AG09309 (cell line): ENCODE data around the gene RPS26.
"Not testable (repeated sequence)": the region's sequence is repeated elsewhere in the genome, so short reads cannot be mapped to it uniquely, and the experiment has no call there.

Experiments
- DNase-seq: peaks from one replicate; pipeline ENCODE4 v3.0.0-alpha.2; 2010; ENCODE audit warnings: low read depth
- H3K4me3 ChIP-seq: 2 replicates; pipeline ENCODE4 v1.5.1; 2011; ENCODE audit warnings: mild to moderate bottlenecking, low read depth, low read length, moderate library complexity; ENCODE audit not compliant: control insufficient read depth
- CTCF ChIP-seq: IDR thresholded peaks from 2 replicates; pipeline ENCODE4 v1.5.1; 2011; ENCODE audit warnings: mild to moderate bottlenecking, low read depth, low read length, inconsistent platforms; ENCODE audit not compliant: insufficient read depth, control insufficient read depth; ENCODE audit errors: missing control alignments

RPS26 gene

GRCh38 chr12:56040151-56040550 is 1.6 kb upstream of the RPS26 start:
- TF ChIP-seq CTCF, result no peak
- DNase-seq, result no peak
- no peak overlapping the region for H3K4me3 ChIP-seq

- TF ChIP-seq CTCF, result no peak
- DNase-seq, result no peak
- peak overlapping the region; percentile 30 for H3K4me3 ChIP-seq
Observed at GRCh38 chr12:56040963-56041551, 661 bp upstream of the RPS26 start.

GRCh38 chr12:56042430-56042813 is 704 bp downstream of the RPS26 start:
- DNase-seq, result not testable (repeated sequence)

GRCh38 chr12:56042843-56043242 is 1.1 kb downstream of the RPS26 start:
- no peak for DNase-seq
- no peak for TF ChIP-seq CTCF
- H3K4me3 ChIP-seq, result peak overlapping the region; percentile 98

More at GRCh38 chr12:56042430-56042813, 704 bp downstream of the RPS26 start:
- peak overlapping the region; percentile 98 for H3K4me3 ChIP-seq

- no peak for DNase-seq
- H3K4me3 ChIP-seq, result no peak overlapping the region
- TF ChIP-seq CTCF, result no peak
Observed at GRCh38 chr12:56046027-56046780, 4.5 kb downstream of the RPS26 start.

- DNase-seq, result no peak
- H3K4me3 ChIP-seq, result no peak overlapping the region
- TF ChIP-seq CTCF, result no peak
Observed at GRCh38 chr12:56053407-56053893, 11.7 kb downstream of the RPS26 start.

- not testable (repeated sequence) for DNase-seq, H3K4me3 ChIP-seq
Observed at GRCh38 chr12:56059964-56060363, 18.2 kb downstream of the RPS26 start.
